MM.1S (cell line): ENCODE results near the gene ARHGAP8.

Experiments used
- CTCF ChIP-seq: fragments of 300-600 bp; sonication (generic); IDR thresholded peaks from 2 replicates; pipeline ENCODE4 v1.5.1; 2016; ENCODE audit warnings: antibody characterized with exemption, low read length, mixed read lengths
- EZH2phosphoT487 ChIP-seq: fragments of 300-600 bp; sonication (generic); IDR thresholded peaks from 2 replicates; pipeline ENCODE4 v1.6.1; 2018; ENCODE audit warnings: antibody characterized with exemption, low read length

DNA sequence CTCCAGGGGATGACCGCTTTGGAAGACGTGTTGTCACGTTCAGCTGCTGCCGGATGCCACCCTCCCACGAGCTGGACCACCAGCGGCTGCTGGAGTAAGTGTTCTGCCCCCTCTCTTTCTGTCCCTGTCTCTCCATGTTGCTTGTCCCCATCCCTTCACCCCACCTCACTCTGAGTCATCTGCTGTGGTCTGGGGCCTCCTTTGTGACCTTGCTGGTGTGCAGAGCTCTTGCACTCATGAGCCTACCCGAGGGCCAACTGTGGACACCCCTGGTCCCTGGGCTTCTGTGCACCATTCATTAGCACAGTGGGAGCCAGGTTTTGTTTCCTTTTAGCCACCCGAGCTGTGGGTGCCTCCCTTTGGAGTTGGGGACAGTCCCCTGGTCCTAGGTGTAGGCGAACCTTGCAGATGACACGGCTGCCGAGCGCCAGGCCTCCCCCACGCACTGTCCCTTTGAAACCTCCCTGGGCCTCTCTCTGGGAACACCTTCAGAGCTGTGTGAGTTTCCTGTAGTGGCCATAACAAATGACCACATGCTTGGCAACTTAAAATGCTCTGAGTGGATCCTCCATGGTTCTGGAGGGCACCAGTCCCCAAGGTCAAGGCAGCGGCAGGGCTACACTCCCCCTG lies 49.8 kb downstream of the ARHGAP8 start:
- no peak for TF ChIP-seq CTCF
- no peak for TF ChIP-seq EZH2phosphoT487
